ENCODE measurements around the gene ARHGAP36.
A peak's percentile ranks its signal among the peaks of the same experiment; 100 is the strongest.

ARHGAP36 gene, protein sequence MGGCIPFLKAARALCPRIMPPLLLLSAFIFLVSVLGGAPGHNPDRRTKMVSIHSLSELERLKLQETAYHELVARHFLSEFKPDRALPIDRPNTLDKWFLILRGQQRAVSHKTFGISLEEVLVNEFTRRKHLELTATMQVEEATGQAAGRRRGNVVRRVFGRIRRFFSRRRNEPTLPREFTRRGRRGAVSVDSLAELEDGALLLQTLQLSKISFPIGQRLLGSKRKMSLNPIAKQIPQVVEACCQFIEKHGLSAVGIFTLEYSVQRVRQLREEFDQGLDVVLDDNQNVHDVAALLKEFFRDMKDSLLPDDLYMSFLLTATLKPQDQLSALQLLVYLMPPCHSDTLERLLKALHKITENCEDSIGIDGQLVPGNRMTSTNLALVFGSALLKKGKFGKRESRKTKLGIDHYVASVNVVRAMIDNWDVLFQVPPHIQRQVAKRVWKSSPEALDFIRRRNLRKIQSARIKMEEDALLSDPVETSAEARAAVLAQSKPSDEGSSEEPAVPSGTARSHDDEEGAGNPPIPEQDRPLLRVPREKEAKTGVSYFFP

DNA sequence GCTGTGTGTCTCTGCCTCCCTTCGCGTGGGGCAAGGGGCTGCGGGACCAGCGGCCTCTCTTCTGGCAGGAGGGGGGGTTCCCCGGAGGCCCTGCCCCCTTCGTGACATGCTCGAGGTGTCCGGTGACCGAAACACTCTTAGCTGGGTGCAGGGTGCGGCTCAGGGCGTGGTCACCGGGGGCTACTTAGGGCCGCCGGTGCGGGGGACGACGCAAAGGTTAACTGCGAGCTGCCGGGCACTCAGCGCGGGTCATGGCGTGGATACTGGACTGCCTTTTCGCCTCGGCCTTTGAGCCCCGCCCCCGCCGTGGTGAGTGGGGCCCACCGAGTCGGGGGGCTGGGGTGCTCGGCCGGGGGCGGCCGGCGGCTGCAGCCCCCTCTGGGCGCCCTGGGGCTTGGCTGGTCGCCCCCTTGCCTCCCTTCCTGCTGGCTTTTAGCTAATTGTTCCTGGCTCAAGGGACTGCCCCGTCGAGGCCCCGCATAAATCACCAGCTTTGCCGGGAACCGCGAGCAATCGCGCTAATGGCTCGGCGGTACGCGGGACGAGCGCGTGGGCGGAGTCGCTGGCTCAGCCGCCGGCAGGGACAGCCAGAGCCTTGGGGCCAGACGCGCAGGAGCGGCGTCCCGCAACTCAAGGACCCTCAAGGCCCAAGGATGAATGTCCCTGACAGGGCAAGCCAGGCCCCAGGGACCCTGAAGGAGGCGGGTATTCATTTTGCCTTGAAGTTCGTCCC is at the start of gene ARHGAP36:
TSS of gene ARHGAP36 (plus strand) at position 211 of the 733 bp plus-strand sequence. CDS start 23,320 bp downstream, outside the sequence.
- DNase-seq, result no peak

DNA sequence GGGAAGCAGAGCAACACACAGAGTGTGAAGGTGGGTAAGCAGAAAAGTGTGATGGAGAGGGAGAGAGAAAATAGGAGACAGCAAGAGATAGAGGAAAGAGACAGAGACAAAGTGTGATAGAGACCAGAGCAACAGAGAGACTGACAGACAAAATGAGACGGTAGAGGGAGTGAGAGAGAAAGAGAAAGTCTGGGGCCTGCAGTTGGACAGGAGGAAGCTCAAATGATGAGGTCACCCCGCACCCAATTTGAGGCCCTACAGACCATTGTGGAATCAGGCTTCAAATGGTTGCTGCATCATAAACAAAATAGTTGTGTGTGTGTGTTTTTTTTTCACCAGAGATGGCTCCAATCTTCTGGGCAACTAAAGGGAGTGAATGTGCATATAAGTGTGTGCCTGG is 48.0 kb upstream of the ARHGAP36 start:
- no peak for DNase-seq

DNA sequence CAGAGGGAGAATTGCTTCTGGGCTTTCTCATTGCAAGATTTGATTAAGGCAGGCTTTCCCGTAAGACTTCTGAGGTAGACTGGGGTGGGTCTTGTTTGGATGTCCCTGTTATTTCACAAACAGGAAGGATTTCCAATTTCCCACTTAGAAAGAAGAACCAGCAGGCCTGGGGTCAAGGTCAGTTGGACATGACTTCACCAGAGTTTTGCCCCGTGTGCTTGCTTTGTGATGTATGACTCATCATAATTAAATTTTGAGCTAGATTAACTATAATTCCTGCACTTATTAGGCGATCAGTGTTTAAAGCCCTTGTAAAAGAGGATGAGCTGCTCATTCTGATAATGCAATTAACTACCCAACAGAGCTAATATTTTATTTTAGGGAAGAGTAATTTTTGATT is 32.8 kb upstream of the ARHGAP36 start:
- DNase-seq, result no peak

DNA sequence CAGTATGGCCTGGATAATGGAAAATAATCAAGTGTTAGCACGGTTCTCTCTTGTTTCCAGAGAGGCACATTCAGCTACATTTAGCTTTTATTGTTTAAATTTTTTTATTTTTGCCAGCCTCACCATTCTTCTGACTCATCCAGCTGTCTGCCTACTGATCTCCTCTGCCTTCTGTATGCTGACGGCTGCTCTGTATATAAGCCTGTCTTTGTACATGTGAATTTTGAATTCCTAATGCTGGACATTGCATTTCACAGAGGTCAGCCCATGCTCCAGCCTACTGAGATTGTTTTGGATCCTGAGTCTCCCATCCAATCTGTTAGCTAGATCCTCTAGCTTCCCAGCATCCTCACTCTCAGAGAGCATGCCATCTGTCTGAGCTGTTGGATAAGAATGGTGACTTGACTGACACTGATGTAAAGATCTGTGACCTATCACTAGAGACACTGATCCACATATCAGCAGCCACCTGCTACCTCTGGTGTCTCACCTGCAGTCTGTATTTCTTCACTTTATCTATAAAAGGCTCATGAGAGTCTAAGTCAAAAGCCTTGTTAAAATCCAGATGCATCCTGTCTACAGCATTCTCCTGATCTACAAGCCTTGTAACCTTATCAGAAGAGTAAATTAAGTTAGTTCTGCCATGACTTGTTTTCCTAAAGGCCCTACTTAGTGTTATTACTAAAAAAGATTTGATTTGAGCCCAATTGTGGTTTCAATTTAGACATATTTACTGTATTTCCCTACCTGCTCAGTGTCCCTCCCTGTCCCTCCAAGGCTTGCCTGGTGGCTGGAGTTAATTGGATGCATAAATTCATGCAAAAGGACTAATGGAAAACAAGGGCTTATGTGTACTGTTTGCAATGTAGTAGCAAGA is 25.6 kb upstream of the ARHGAP36 start:
- no peak for DNase-seq

DNA sequence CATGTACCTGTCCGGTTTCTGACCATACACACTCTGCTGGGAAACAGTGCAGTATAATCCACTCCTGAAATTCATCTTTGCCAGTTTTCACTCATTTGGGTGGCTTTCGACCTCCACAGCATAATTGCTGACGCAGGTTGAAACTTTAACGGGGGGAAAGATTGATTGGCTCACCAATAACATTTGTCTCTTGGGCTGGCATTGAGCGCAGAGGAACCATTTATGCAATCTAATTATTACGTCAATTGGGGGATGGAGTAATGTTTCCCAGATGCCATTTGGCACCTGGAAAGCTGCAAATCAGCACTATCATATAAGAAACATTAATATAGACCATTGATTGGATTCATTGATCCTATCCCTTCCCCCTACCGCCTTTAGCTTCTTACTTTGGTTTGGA is 24.1 kb upstream of the ARHGAP36 start:
- DNase-seq, result no peak

DNA sequence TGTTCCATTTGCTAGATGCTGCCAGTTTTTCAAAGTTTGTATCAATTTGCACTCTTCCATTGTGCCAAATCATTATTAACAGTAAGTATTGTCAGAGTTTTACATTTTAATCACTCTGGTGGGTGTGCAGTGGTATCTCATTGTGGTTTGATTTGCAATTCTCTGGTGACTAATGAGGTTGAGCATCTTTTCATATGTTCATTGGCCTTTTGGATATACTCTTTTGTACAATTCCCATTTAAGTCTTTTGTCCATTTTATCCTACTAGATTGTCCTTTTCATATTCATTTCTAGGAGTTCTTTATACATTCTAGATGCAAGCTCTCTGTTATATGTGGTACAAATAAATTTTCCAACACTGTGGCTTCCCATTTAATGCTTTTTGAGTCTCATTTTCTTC is 17.4 kb upstream of the ARHGAP36 start:
- DNase-seq, result no peak

DNA sequence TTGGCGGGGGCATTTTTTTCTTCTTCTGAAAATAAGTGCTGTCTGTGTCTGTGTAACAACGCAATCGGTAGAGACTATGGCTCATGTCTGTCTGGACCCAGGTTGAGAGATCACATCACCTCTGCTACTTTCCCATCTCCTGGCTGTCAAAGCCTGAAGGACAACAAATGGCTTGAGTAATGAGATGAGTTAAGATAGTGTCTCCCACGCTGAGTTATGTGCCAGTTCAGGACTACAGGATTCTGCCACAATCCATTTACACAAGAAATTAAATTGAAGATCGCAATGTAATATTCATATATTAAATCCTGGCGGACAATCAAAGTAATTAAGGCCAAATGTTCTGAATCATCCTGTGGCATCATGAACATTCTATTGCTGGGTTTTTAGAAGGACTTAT is 16.5 kb upstream of the ARHGAP36 start:
- no peak for DNase-seq

DNA sequence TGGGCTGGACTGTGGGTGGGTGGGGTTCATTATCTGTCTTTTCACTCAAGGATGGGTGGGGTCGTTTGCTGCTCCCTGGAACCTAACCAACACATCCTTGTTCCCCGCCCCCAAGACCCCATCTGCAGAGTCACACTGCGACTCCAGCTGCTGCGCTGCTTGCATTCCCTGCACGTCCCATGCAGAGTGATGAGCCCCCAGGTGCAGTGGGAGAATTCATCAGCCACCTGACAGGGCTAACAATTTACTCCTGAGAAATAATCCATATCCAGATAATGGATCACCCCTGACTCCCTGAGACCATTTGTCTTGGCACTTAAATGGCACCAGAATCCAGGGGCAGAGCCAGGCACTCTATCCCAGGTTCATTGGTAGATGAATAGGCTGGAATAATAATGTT is 12.4 kb upstream of the ARHGAP36 start:
- no peak for DNase-seq

DNA sequence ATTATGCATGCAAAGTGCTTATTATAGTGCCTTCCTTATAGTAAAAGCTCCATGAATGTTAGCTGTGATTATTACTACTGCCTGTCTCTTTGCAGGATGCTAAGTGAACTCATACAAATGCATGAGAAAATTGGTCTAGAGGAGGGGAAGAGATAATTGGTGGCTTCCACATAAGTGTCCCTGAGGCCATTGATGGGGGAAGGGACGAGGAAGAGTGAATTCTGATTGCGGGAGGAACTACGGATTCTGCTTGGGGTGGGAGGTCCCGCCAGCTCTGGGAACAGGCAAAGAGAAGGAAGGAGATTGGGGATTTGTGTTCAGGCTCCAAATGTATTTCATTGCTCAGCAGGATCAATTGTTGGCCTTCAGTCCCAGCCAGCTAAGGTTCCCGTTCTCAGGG is 11.6 kb upstream of the ARHGAP36 start:
- DNase-seq, result no peak

DNA sequence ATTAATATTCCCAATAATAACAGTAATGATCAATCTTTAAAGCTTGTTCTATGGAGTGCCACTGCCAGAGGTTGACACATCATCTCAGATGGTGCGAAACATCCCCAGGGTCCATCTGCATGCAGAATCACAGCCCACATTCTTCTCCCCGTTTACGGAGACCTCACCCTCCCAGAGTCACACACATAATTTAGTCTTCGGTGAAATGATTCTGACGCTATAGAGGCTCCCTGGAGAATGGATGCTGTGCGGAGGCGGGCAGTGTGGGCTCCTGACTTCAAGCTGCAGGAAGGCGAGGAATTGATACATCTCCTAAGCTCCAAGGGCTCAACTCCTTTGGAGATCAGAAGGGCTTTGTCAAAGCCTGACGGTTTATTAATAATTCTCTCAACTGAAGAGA is 11.0 kb upstream of the ARHGAP36 start:
- no peak for DNase-seq

DNA sequence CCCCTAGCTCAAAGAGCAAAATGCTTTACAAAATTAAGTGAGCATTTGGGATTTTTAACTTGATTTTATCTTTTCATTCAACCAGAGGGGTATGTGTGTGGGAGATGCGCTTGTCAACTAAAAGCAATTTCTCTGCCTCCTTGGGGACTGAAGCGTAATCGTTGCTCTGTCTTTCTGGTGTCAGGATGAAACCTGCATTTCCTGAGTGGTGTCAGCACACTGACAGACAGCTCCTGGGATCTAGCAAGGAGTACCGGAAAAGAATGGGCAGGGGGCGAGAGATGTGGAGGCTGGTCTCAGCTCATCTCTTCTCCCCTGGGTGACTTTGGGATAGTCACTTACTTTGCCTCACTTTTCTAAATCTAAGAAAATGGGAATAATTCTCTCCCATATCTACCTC is 5.1 kb upstream of the ARHGAP36 start:
- no peak for DNase-seq

DNA sequence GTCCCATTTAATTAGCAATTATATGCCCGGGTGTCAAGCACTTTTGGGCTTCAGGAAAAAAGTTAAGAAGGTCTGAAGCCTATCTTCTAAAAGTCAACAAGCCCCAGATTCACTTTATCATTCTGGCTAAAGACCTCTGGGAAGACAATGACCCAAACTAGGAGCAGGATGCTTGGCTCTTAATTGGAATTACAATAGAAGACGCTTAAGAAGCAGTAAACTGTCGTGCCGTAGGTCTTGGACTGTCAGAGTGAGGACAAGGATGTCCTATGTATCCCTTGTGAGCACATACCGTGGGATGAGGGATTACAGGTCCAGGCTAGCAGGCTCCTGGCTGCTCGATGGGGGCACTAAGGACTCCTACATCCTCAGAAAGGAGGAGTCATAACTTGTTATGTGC is 3.2 kb upstream of the ARHGAP36 start:
- DNase-seq, result no peak

DNA sequence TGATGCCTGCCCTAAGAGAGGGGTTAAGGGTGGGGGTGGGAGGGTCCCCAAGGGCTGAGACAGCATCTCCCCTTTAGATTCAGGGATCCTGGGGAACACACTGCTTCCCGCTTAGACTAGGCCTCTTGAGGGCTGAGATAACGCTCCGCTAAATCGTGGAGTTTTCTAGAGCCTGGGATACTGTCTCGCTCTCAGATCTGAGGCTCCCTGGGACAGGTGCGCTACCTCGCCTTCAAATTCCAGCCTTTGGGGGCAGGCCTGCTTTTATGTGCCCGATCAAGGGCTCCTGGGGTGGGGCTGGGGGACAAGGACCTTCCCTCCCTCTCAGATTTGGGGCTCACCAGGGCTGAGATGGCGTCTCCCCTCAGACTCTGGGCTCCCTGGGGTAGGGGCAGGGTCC is 440 bp upstream of the ARHGAP36 start:
- DNase-seq, result no peak

DNA sequence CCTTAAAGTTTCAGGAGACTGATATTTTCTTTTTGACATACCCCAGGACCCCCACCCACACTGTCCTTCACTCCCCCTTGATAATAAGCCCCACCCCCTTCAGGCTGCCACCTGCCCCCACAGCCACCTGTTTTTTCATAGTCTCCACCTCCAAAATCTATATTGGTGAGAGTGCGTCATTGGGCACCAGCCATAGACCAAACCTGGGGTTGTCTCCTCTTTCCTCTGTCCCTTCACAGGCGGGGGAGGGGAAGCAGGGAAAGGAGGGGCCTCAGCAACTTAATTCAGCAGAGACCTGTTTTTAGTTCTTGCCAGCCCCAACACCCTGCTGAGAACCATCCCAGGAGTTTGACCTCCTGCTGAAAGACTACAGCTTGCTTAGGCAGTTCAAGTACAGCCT is 1.1 kb downstream of the ARHGAP36 start:
- no peak for DNase-seq

DNA sequence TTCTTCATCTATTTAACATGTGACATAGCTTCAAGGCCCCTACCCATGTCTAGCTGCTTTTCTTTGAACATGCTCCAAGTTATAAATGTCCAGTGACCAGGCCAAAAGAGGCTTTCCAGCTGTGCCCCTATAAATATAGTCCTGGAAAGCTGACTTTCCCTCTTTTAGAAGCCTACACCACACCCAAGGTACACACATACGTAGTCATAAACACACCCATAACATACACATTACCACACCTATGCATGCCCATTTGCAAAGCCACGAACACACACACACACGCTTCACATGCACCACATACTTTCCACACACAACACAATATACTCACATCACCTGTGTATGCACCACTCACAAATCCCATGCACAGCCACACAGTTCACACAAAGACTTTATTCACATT is 2.0 kb downstream of the ARHGAP36 start:
- DNase-seq, result no peak

DNA sequence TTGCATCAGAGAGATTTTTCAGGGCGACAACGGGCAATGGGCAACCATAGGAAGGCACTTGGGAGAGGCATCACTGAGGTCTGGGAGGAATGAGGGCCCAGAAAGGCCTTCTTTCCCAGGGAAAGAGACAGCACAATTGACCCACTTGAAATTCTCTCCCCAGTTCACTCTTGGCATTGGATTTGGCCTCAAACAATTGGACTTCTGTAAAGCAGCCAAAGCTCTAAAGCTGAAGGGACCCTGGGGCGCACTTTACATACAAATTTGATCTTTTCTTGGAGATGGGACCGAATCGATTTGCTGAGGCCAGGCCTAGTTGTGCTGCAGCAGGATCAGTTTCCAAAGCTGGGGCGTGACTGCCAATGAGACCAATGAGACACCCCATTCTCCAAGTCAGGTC is 3.2 kb downstream of the ARHGAP36 start:
- DNase-seq, result no peak

DNA sequence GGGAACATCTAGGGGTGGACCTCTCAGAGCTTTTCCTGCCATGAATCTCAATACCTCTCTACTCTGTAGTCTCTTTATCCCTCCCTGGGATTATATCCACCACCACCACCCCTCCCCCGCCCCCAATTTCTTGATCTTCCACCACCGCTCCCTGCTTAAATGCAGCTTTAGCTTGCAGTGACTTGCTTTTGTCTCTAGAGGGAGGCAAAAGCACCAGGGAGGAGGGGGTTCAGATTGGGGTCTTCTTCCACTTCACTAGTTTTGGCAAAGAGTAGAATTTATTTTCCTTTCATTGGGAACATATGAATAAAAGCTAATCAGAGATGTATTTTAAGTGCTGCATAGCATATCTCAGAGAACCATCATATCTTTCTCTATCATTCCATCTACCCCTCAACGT is 5.5 kb downstream of the ARHGAP36 start:
- DNase-seq, result no peak

DNA sequence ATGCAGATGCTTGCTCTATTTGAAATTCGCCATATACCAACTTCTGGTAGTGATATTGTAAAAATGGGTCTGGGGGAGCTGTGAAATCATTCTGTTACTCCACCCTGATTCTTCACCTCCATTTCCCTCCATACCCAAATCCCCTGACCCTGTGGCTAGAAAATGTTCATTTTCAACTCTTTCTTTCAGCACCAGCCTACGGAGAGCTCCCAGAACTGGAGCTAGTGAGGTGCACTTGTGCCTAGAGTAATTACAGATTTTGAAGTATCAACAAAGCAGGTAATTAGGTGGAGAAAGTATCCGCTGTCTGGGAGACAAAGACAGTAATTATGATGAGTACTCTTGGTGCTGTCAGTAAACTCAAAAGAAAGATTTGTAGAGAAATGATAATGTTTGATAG is 8.1 kb downstream of the ARHGAP36 start:
- no peak for DNase-seq

DNA sequence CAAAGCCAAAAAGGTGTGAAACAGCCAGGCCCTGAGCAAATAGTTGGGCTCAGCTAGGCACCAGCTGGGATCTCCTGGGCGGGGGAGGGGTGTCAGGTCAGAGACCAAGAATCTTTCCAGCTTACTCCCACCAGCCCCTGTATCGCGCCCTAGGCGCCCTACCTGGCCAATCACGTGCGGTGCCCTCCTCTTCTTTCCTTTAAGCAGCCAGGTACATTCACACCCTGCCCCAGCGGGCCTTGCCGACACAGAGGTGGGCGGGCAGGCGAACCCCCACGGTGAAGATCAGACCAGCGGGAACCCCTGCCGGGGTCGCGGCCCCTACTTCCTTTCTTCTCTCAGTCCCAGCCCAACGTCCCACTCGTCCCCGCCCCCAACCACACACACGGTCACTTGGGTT is 9.1 kb downstream of the ARHGAP36 start:
- DNase-seq, result peak; percentile 3

DNA sequence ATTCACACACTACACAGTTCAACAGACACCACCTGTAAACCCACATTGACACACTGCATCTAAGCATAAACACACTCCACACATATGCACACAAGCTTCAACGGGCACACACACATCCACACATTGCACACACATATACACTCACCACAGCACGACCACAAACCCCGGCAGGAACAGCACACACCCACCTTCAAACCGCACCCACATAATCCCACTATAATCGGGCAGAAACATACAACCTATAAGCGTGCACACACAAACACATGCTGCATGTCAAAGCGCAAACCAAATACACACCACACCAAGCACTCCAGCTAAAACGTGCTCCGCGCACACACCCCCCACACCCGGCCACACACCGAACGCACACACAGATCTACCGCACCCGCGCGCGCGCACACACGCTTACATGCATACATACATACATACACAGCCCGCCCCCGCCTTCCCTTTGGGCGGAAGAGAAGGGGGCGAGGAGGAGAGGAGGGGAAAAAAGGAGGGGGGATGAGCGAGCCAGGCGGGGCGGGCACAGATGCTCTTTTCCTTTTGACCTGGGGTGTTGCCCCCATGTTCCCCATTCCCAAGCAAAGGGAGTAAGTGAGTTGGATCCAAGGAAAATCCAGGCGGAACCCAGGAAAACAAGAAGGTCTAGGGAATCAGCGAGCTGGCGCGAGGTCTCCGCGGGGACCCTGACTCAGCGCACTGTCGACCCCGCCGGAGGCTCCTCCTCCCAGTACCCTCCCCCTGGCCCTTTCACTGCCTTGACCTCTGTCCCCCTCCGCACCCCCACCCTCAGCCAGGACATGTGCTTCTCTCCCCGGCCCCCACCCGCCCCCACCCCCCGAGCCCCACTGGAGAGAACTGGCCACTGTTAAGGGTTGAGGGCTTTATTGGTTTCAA is 9.9 kb downstream of the ARHGAP36 start:
- DNase-seq, result no peak

DNA sequence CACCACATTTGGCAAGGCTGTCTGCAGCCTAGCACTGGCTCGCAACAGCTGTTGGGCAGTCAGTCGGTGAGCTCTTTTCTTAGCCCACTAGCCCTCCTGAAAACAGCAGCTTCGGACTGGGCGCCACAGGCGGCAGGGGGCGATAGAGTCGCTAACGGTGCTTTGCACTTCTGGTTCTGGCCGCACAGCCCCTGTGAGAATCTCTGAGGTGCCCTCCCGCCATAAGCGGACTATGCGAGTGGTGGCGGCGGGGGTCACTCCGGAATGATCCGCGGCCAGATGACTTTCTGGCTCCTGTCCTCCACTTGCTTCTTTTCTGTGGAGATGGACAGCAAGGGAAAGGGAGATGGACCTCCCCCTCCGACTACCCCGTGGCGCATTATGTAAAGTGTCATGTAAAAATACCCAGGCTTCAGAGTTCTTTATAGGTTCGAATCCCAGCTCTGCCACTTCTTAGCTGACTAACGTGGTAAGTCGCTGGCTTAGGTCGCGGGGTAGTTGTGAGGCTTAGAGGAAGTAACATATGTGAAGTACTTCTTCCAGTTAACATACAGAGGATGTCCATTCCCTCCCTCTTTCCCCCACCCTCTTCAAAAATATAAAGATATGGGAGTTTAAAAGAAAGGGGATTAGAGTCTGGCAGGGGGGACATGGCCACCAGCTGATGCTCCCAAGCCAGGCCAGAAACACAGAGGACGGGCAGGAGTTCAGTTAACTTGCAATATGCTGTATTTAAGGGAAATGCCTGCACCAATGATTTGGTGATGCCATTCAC is 11.0 kb downstream of the ARHGAP36 start:
- DNase-seq, result peak; percentile 2

Data from NCI-H2171 treated with DMSO at 0.1 percent for 48 hours (cell line).